Lung (tissue), 12 donors: ENCODE measurements around the gene ADNP. TPM values are rescaled to one million over a fixed set of nuclear protein-coding genes. Genes with fewer than 3 reads are reported as not detected.

Experiments used
- ATAC-seq: fragments of 200-7000 bp; cut with Tn5 transposase; one replicate; pipeline ENCODE4 v1.9.1; 2020; ENCODE audit warnings: moderate number of reproducible peaks; ENCODE audit not compliant: insufficient read depth, low FRiP score
- DNase-seq, 3 donors: peaks; one replicate each; pipeline ENCODE4 v3.0.0-alpha.2; 2013 to 2017
- H3K27ac ChIP-seq, 2 donors: one replicate each; pipeline ENCODE4 v1.5.1; 2013; ENCODE audit warnings: mild to moderate bottlenecking in 2 of 2, moderate library complexity in 2 of 2, control low read depth in 1 of 2, inconsistent platforms in 1 of 2, low read depth in 1 of 2, low read length in 1 of 2
- H3K27me3 ChIP-seq, 3 donors: one replicate each; pipeline ENCODE4 v1.5.1; 2013; ENCODE audit warnings: low read length in 2 of 3; ENCODE audit not compliant: control insufficient read depth in 3 of 3, insufficient read depth in 3 of 3
- H3K36me3 ChIP-seq, 4 donors: one replicate each; pipeline ENCODE4 v1.5.1; 2013; ENCODE audit warnings: low read length in 4 of 4, mild to moderate bottlenecking in 1 of 4, moderate library complexity in 1 of 4; ENCODE audit not compliant: control insufficient read depth in 4 of 4, insufficient read depth in 4 of 4
- H3K4me1 ChIP-seq, 5 donors: one replicate each; pipeline ENCODE4 v1.5.1; 2013; ENCODE audit warnings: low read length in 5 of 5, mild to moderate bottlenecking in 2 of 5, moderate library complexity in 1 of 5; ENCODE audit not compliant: control insufficient read depth in 5 of 5, insufficient read depth in 5 of 5
- H3K4me3 ChIP-seq: one replicate; pipeline ENCODE4 v1.5.1; 2013; ENCODE audit warnings: mild to moderate bottlenecking, control low read depth, moderate library complexity
- H3K9ac ChIP-seq, 2 donors: one replicate each; pipeline ENCODE4 v1.5.1; 2013; ENCODE audit warnings: low read length in 2 of 2, control low read depth in 1 of 2; ENCODE audit not compliant: insufficient read depth in 1 of 2
- H3K9me3 ChIP-seq, 4 donors: one replicate each; pipeline ENCODE4 v1.5.1; 2013; ENCODE audit warnings: low read length in 3 of 4, mild to moderate bottlenecking in 1 of 4, moderate library complexity in 1 of 4; ENCODE audit not compliant: control insufficient read depth in 4 of 4, insufficient read depth in 3 of 4
- WGBS, 2 donors: extraction: QIAGEN DNeasy Blood & Tissue Kit; methylation state at CpG; one replicate each; pipeline ENCODE4 v1.1.7; 2013; 5-methylcytosine and 5-hydroxymethylcytosine counted together
- polyA plus RNA-seq, 2 donors: library from polyadenylated mRNA; stranded (reverse); fragments of 200-250 nt; gene quantifications; one replicate each; pipeline ENCODE4 v1.2.1, GENCODE V29; 2013
- total RNA-seq, 2 donors: library from RNA; depleted of rRNA in 1 of 2; stranded (reverse); fragments of >200 nt in 1 of 2; gene quantifications; one replicate each; pipeline ENCODE4 v1.2.1, GENCODE V29; 2014 to 2021
- TF ChIP-seq, protein P1 (sequence below): IDR thresholded peaks from 2 replicates; pipeline ENCODE4 v1.5.1; 2012; ENCODE audit warnings: mild to moderate bottlenecking; ENCODE audit errors: control extremely low read depth, extremely low read depth
- donor health status: control.
- donor health status: control.
- donor health status: Bipolar disorder and iron deficiency.
- donor health status: healthy.
- donor health status: DM: yes; HTN: yes; CAD: no.

The ADNP gene
- total and polyA plus RNA-seq, 4 donors = 18.0 to 81.5 (median 41.5) TPM

DNA sequence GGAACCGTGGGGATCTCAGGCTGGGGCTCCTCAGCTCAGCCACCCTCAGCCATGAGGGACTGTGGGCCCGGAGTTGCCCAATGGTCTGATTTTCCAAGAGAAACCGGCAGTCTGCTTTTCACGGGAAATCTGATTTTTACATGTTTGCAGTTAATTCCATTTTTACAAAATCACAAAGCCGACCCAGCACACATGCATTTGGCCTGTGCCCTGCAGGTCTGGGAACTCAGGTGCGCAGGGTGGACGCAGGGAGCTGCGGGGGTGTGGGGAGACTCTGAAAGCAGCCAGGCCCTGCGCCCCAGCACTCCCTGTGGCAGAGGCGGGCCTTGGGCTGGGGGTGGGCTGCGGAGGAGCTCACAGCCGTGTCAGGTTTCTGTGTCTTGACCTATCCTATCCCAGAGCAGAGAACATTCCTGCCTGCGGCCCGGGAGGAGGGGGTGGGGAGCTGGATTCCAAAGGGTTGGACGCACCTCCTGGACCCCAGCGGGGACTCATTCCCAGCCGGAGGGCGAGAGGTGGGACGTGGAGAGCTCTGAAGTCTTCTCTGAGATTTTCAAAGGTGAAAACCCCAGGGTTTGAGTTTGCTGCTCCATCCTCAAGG, 60.6 kb downstream of the ADNP start:
- DNase-seq (peak; percentile 71 to 80 (median 78)), ATAC-seq (no peak)
- H3K4me1 ChIP-seq = peaks cover 0 to 32% (median 5%) of the 10 kb centered on the region in 5 donors
- WGBS, 2 donors = 75 to 90% methylated on average over 19 of the region's 19 CpGs
- no peaks in the 10 kb centered on the region for H3K27me3 ChIP-seq
- H3K27ac ChIP-seq = no peak overlapping the region
- TF ChIP-seq, protein P1, sequence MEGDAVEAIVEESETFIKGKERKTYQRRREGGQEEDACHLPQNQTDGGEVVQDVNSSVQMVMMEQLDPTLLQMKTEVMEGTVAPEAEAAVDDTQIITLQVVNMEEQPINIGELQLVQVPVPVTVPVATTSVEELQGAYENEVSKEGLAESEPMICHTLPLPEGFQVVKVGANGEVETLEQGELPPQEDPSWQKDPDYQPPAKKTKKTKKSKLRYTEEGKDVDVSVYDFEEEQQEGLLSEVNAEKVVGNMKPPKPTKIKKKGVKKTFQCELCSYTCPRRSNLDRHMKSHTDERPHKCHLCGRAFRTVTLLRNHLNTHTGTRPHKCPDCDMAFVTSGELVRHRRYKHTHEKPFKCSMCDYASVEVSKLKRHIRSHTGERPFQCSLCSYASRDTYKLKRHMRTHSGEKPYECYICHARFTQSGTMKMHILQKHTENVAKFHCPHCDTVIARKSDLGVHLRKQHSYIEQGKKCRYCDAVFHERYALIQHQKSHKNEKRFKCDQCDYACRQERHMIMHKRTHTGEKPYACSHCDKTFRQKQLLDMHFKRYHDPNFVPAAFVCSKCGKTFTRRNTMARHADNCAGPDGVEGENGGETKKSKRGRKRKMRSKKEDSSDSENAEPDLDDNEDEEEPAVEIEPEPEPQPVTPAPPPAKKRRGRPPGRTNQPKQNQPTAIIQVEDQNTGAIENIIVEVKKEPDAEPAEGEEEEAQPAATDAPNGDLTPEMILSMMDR = no peak
- H3K36me3 ChIP-seq = no peaks in the 10 kb centered on the region
- H3K9ac ChIP-seq = peak overlapping the region in 1 of 2 donors; percentile 29
- no peak overlapping the region for H3K4me3 ChIP-seq
- no peaks in the 10 kb centered on the region for H3K9me3 ChIP-seq

DNA sequence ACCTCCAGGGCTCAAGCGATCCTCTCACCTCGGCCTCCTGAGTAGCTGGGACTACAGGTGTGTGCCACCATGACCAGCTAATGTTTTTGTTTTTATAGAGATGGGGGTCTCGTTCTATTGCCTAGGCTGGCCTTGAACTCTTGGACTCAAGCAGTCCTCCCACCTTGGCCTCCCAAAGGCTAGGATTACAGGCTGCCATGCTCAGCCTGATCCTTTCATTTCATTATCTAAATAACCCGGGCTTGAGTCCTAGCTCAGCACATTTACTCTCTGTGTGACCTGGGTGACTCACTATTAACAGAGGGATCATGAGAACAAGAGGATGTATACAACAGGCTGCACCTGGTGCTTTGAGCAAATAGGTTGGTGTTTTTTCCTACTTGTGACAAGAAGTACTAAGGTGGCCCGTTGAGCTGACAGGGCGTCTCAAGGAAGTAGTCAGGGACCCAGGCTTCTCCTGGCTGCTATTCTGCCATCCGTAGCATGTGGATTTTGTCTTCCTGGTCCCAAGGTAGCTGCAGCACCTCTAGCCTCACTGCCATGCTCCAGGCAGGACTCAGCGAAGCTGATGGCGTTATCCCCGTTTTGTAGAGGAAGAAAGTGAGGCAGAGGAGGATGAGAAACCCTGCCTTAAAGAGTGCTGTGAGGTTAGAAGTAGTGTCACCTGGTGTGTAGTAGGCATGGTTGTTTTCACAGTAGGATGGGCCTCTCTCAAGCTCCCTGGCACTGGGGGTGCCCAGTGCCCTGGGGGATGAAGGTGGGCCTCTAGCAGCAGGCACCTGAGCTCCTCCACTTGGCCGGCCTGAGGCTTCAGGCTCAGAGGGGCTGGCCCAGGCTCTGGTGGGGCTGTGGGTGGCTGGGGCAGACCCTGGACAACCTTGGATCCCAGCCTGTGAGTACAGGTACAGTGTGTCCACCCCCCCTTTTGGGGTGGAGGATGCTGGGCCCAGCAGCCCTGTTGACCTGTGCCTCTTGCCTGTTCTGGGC, 62.4 kb downstream of the ADNP start:
- TF ChIP-seq, protein P1 = no peak
- H3K27ac ChIP-seq = no peak overlapping the region
- no peaks in the 10 kb centered on the region for H3K9me3 ChIP-seq
- no peaks in the 10 kb centered on the region for H3K36me3 ChIP-seq
- 89 to 94% methylated on average over 11 of the region's 11 CpGs for WGBS, 2 donors
- no peak for DNase-seq
- ATAC-seq = no peak
- H3K4me3 ChIP-seq = no peak overlapping the region
- peaks cover 0 to 36% (median 5%) of the 10 kb centered on the region in 5 donors for H3K4me1 ChIP-seq
- H3K9ac ChIP-seq = no peak overlapping the region
- H3K27me3 ChIP-seq = no peaks in the 10 kb centered on the region

DNA sequence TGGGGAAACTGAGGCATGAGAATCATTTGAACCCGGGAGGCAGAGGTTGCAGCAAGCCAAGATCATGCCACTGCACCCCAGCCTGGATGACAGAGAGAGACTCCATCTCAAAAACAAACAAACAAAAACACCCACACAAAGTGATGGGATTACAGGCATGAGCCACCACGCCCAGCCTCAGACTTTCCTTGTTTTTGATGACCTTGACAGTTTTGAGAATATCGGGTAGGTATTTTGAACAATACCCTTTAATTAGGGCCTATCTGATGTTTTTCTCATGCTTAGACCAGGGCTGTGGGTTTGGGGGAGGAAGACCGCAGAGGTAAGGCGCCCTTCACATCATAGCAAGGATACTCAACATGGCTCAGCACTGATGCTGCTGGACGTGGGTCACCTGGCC, 63.4 kb downstream of the ADNP start:
- 92 to 94% methylated on average over 6 of the region's 6 CpGs for WGBS, 2 donors
- TF ChIP-seq, protein P1 = no peak
- Histone ChIP-seq H3K36me3 (no peaks in the 10 kb centered on the region), H3K27me3 (no peaks in the 10 kb centered on the region), H3K9me3 (no peaks in the 10 kb centered on the region), H3K4me3 (no peak overlapping the region), H3K27ac (no peak overlapping the region), H3K9ac (no peak overlapping the region), H3K4me1 (peaks cover 0 to 36% (median 5%) of the 10 kb centered on the region in 5 donors)
- ATAC-seq (no peak), DNase-seq (no peak)
